Spleen (tissue), 7 donors: ENCODE results near the gene SAE1.

Source experiments
- POLR2A ChIP-seq, 3 donors: fragments of 450-650 bp; IDR thresholded peaks; one replicate each; pipeline ENCODE4 v1.5.1; 2017; ENCODE audit warnings: antibody characterized with exemption in 3 of 3, mild to moderate bottlenecking in 1 of 3
- POLR2AphosphoS5 ChIP-seq, 3 donors: sonication (generic); formaldehyde crosslinking; IDR thresholded peaks; one replicate each; pipeline ENCODE4 v1.5.1; 2017; ENCODE audit warnings: antibody characterized with exemption in 3 of 3
- TF ChIP-seq, protein P1 (sequence below), 11 experiments: fragments of 200-600 bp in 7 of 11; fragments of 450-650 bp in 4 of 11; sonication (generic) in 4 of 11; IDR thresholded peaks in 8 of 11; conservative IDR thresholded peaks in 3 of 11; 1 replicate in 7 of 11; 2 replicates in 4 of 11; pipeline versions ENCODE4 v1.4.0 to v1.8.0; 2016 to 2021; ENCODE audit warnings: antibody characterized with exemption in 11 of 11, inconsistent platforms in 4 of 11, mild to moderate bottlenecking in 1 of 11
- donor health status: DM: no; HTN: no; CAD: no; lungs with moderate emphysema.
- donor health status: DM: no; HTN: no; CAD: no.
- donor health status: DM: no; HTN: no; CAD: no.

DNA sequence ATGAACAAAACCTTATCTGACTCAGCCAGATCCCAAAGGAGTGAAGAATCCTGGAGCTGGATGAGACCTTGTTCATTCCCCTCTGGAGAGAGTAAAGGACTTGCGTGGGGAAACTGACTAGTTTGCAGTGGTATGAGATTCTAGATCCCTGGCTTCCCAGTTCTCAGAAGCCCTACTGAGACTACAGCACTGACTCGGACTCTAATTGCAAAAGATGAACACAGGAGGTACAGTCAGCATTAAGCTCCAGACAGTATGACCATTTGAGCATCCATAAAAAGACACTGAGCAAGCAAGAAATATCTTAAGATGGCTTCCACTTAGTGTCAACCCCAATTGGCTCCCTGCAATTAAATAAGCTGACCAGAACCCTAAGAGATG lies 23.8 kb upstream of the SAE1 start:
- TF ChIP-seq, protein P1, sequence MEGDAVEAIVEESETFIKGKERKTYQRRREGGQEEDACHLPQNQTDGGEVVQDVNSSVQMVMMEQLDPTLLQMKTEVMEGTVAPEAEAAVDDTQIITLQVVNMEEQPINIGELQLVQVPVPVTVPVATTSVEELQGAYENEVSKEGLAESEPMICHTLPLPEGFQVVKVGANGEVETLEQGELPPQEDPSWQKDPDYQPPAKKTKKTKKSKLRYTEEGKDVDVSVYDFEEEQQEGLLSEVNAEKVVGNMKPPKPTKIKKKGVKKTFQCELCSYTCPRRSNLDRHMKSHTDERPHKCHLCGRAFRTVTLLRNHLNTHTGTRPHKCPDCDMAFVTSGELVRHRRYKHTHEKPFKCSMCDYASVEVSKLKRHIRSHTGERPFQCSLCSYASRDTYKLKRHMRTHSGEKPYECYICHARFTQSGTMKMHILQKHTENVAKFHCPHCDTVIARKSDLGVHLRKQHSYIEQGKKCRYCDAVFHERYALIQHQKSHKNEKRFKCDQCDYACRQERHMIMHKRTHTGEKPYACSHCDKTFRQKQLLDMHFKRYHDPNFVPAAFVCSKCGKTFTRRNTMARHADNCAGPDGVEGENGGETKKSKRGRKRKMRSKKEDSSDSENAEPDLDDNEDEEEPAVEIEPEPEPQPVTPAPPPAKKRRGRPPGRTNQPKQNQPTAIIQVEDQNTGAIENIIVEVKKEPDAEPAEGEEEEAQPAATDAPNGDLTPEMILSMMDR (IDR thresholded peaks at IDR 0.05 in 8 of 11, conservative IDR thresholded peaks at IDR 0.05 in 3 of 11) = no peak
- TF ChIP-seq POLR2A (IDR thresholded peaks at IDR 0.05) (no peak), POLR2AphosphoS5 (IDR thresholded peaks at IDR 0.05) (no peak)
